Stimulated activated CD8-positive, alpha-beta memory T cell treated with anti-CD3 and anti-CD28 coated beads, Interleukin-12 subunit alpha, Interleukin-12 subunit beta, amount 100 ng/mL, for 24 hours (primary cell): ENCODE results near the gene PARS2.

Source experiments
- DNase-seq: peaks from one replicate; pipeline ENCODE4 v3.0.0-alpha.2; 2020; ENCODE audit errors: extremely low read depth

PARS2 gene

DNA sequence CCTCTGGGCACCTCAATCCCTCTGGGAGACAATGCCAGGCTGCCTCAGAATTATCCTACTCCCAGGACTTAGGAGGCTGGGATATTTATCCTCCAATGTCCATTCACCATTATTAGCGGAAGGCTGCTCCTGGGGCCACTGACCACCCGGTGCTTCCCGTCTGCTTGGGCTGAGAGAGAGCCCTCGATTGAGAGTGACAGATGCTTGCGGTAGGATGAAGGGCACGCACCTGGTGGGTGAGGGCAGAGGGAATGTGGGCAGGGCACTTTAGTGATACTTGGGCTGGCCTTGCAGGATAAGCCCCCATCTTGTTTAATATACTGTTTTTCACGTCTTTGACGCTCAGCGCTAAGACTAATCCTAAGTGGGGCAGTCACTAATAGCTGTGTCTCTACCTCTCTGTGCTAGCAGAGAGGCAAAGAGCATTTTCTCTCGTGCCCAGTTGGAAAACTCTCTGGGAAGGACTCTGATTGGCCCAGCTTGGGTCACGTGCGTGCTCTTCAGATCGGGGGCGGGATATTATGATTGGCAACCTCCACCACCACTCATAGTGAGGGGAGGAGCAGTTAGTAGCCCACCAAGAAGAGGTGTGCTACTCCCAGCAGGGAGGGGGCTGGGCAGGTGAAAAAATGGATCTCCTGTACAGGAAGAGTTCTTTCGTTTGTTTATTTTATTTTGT lies 10.6 kb upstream of the PARS2 start:
- DNase-seq, result no peak

GRCh38 chr1:54772951-54773350 lies 8.6 kb upstream of the PARS2 start:
- no peak for DNase-seq

DNA sequence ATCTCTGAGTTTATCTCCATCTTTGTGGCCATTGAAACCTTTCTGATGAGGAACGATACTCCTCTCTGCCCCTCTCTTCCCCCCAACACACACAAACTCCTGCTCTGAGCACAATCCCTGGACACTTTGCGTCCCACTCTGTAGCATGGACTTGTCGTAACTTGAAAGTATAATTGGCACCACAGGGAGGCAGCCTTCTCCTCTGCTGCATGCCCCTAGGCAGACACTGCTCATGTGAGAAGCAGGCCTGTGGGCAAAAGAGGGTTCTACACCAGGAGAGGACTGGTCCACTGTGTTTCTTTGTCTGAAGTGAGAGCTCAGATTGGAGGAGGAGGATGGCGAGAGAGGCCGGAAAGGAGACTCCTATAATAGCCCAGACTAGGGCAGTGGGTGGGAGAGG lies 3.8 kb upstream of the PARS2 start:
- DNase-seq, result no peak

- DNase-seq, result no peak
Observed at GRCh38 chr1:54767526-54767925, 3.2 kb upstream of the PARS2 start.

DNA sequence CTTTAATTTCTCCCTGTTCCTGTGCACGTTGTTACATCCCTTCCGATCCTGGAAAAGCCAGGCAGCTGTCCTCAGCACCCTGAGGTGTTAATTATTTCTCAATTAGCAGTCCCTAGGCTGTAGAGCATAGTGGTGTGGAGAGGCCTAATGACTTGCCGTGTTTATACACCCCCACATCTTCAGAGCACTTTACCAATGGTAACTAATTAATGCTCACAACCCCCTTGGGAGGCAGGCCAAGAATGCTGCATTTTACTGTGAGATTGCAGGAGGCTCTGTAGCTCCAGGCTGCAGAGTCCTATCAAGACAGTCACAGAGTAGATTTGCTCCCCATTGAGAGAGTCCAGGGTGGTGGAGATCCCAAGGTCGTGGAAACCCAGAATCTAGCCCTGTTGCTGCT lies 2.4 kb upstream of the PARS2 start:
- no peak for DNase-seq

DNA sequence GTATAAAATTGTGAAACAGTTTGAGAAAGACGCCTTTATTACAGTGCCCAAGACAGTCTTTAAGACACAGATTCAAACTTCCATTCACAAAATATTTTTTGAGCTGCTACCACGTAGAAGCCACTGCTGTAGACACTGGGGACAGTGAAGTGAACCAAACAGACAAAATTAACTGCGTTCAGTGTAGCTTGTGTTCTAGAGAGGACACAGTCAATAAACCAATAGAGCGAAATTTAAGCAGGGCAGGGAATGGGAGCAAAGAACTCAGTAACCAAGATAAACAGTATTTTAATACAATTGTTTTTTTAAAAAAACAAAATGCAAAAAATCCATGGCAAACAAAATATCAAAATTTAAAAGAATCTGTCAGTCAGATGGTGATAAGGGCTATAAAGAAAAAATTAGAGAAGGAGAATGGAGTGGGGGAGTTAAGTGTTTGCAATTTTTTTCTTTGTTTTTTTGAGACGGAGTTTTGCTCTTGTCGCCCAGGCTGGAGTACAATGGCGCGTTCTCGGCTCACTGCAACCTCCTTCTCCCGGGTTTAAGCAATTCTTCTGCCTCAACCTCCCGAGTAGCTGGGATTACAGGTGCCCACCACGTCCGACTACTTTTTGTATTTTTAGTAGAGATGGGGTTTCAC lies 719 bp upstream of the PARS2 start:
- no peak for DNase-seq

DNA sequence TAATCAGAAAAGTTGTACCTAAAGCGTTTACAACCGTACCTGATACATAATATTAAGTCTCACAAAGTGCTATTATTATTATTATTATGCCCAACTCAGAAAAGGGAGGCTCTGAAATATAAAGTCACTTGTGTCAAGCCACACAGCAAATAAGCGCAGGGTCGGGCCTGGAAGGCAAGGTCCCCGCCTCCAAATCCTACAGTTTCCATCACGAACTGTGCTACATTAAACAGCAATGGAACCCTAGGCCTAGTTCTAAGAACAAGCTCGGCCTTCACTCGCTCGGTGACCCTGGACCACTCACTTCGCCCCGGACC lies 549 bp downstream of the PARS2 start:
- no peak for DNase-seq

- DNase-seq, result no peak
Observed at GRCh38 chr1:54758678-54759348, 5.5 kb downstream of the PARS2 start.

DNA sequence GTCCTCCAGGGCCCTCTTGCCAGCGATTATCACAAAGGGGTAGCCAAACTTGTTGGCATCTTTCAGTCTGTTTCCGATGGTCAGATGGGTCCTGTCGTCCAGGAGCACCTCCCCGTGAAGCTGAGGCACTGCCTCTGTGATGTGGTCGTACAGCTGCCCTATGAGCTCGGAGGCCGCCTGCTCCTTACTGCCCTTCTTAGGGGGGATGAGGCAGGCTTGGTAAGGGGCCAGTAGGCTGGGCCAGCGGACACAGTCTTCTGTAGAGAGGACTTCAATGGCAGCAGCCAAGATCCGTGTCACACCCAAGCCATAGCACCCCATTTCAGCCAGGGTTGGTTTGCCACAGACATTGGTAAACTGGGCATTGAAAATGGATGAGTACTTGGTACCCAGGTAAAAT lies 6.5 kb downstream of the PARS2 start:
- no peak for DNase-seq

GRCh38 chr1:54754486-54755285 lies 9.6 kb downstream of the PARS2 start:
- no peak for DNase-seq

DNA sequence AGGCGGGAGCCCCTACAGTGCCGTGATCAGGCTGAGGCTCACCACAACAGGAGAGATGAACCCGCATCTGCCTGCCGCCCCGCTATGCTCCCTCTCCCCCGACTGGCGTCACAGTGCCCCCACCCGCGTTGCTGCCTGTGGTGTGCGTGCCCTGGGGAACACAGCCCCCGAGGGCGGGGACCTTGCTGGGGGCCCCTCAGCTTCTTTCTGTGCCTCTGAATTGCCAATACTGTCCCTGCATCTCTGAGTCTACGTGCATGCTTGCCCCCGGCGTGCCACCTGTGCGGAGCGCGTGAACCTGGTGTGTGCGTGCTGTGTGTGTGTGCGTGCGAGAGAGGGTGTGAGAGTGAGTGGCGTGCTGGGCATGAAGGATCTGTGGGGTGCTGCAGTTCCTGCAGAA lies 10.3 kb downstream of the PARS2 start:
- DNase-seq, result no peak

GRCh38 chr1:54751426-54751825 lies 12.9 kb downstream of the PARS2 start:
- DNase-seq, result no peak

GRCh38 chr1:54750596-54750995 lies 13.7 kb downstream of the PARS2 start:
- no peak for DNase-seq

DNA sequence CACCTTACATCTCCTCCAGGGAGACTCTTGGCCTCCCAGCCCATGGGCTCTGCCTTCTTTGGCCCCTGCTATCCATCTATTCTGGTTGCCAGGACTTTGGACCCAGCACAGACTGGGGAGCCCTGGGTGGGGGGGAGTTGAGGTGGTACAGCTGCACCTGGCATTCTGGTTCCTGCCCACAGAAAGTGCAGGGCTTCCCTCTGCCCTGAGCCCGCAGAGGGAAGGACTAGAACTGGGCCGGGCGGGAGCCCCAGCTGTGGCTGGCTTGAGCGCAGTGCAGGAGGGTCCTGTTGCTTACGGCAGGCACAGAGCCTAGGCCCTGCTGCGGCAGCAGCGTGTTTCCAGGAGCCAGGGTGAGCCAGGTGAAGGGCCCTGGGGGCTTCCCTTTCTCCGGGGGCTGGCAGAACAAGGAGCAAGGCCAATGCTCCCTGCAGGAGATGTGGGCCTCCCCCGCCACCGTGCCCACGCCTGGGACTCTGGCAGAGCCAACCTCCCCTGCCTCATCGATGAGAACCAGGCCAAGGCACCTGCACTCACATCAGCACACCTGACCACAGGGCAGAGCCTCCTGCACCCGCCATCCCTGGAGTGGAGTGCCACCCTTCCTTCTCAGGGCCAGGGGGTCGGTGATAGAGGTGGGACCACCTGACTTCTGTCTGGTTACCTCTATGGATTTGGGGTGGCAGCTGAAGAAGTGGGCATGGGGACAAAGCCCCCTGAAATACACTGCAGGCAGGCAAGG lies 16.1 kb downstream of the PARS2 start:
- DNase-seq, result no peak

DNA sequence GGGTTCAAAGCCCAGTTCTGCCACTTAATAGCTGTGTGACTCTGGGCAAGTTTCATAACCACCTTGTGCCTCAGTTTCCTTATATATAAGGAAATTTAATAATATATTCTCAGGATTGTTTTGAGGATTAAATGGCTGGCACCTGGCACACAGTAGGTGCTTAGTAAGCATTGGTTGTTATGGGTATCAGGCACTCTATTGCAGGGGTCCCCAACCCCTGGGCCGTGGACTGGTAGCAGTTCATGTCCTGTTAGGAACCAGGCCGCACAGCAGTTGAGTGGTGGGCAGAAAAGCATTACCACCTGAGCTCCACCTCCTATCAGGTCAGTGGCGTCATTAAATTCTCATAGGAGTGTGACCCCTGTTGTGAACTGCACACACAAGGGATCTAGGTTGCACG lies 18.5 kb downstream of the PARS2 start:
- DNase-seq, result no peak

GRCh38 chr1:54745274-54745673 lies 19.0 kb downstream of the PARS2 start:
- DNase-seq, result no peak

DNA sequence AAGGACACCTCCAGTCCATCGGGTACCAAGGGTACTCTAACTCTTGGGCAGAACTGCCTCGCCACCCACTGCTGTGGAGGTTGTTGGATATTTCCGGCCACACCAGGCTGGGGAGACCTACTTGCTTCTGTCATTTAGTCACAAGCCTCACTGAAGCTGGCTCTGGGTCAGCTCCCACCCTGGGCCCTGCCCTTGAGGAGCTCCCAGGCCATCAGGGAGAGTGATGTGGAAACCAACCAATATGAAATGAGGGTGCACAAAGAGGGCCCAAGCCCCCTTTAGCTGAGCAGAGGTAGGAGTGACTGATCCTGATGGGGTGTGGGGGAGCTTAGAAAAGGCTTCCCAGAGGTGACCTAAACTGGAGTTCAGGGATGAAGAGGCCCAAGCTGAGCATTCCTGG lies 19.6 kb downstream of the PARS2 start:
- DNase-seq, result no peak

GRCh38 chr1:54743416-54744226 lies 20.7 kb downstream of the PARS2 start:
- no peak for DNase-seq

GRCh38 chr1:54742282-54742681 lies 22.0 kb downstream of the PARS2 start:
- no peak for DNase-seq

DNA sequence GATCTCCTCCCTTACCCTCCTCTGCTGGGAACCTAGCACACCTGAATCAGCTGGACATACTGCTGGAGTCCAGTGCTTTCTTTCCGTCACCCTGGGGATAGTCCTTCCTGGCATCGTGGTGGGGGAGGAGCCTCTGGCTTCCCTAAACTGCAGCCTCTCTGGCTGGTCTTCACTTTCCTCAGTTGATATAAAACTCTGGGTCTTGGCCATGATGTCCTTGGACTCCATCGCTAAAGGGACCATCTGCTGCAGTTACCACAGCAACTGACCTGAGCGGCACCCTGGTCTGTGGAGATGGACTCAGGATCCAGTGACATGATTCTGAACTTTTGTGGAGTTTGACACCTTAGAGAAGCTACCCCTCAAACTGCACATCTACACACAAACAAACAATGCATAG lies 22.8 kb downstream of the PARS2 start:
- DNase-seq, result no peak

- DNase-seq, result no peak
Observed at GRCh38 chr1:54738244-54738643, 26.1 kb downstream of the PARS2 start.
